Stimulated activated memory B cell treated with anti-CD40 and anti-IgM and Interleukin-4, amounts not matched to agents 10 μg/mL and 1 μg/mL and 100 μg/mL, for 72 hours (primary cell): Measurements from ENCODE around the gene AIG1.
"Not testable (repeated sequence)": the region's sequence is repeated elsewhere in the genome, so short reads cannot be mapped to it uniquely, and the experiment has no call there.

Experiments
- ATAC-seq: fragments of 150-1000 bp; cut with Tn5 transposase; 2 replicates; pipeline ENCODE4 v1.10.0; 2021
- H3K27ac Mint-ChIP-seq: one replicate; pipeline ENCODE4 v1.8.0; 2022; ENCODE audit warnings: mild to moderate bottlenecking, mixed read lengths
- H3K27me3 Mint-ChIP-seq: one replicate; pipeline ENCODE4 v1.8.0; 2022; ENCODE audit warnings: mixed read lengths
- H3K36me3 Mint-ChIP-seq: one replicate; pipeline ENCODE4 v1.8.0; 2022; ENCODE audit warnings: mixed read lengths
- H3K4me1 Mint-ChIP-seq: one replicate; pipeline ENCODE4 v1.8.0; 2022; ENCODE audit warnings: mixed read lengths
- H3K4me3 Mint-ChIP-seq: one replicate; pipeline ENCODE4 v1.8.0; 2022; ENCODE audit warnings: mild to moderate bottlenecking, moderate library complexity, mixed read lengths
- H3K9me3 Mint-ChIP-seq: one replicate; pipeline ENCODE4 v1.8.0; 2022; ENCODE audit warnings: mixed read lengths

AIG1 gene

DNA sequence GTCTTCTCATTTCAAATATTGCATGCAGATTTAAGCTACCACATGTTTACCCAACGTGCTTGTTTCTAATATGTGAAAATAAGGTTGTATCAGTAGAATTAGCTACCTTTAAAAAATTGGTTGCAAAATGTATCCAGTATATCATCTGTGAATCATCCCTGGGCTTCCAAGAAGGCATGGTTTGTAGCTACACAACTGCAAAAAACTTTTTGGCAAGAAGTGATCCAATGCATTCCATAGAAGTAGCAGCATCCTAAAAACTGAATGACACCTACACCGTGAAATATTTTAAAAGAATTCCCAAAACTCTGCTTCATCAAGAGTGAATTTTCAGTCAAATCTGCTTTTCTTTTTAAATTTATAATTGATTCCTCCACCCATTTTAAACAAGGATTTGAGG lies 89.1 kb downstream of the AIG1 start:
- Mint-ChIP-seq H3K36me3 (peaks cover 22% of the 10 kb centered on the region), H3K27ac (no peak overlapping the region), H3K27me3 (no peaks in the 10 kb centered on the region), H3K4me1 (peaks cover 6% of the 10 kb centered on the region), H3K4me3 (no peak overlapping the region), H3K9me3 (no peaks in the 10 kb centered on the region)
- ATAC-seq: no peak

DNA sequence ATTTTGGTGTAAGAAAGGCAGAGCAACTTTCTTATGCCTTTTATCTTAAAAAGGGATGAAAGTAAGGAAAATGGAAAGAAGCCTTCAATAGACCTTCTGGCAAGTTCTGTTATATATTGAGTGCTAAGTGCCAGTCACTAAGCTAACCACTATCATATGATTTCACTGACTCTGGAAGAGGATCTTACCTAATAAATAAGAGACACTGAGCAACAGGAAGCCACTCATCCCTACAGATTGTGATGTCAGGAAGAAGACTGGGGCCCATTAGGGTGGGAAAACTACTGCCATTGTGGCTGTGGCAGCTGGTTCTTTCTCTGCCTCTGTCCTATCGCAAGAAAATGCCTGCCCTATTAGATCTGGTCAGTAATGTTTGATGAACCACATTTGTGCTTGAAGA lies 89.6 kb downstream of the AIG1 start:
- no peak overlapping the region for H3K4me3 Mint-ChIP-seq
- no peaks in the 10 kb centered on the region for H3K27me3 Mint-ChIP-seq
- H3K36me3 Mint-ChIP-seq: peaks cover 22% of the 10 kb centered on the region
- H3K4me1 Mint-ChIP-seq: peaks cover 6% of the 10 kb centered on the region
- H3K27ac Mint-ChIP-seq: no peak overlapping the region
- H3K9me3 Mint-ChIP-seq: no peaks in the 10 kb centered on the region
- no peak for ATAC-seq

DNA sequence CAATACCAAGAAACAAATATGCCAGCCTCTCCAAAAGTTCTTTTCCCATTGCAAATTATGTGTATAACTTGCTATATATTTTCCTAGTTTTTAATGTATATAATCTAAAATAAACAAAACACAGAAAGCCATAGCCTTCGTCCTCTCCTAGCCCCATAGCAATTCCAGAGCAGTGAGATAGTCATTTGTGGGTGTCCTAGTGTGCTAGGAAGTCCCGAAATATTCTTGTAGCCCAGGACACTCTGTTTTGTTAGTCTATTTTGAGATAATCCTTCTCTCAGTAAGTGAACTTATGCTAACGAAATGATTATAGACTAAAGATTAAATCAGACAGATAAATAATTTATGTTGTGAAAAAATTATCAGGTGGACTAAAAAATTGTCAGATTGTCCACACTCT lies 90.7 kb downstream of the AIG1 start:
- peaks cover 3% of the 10 kb centered on the region for H3K4me1 Mint-ChIP-seq
- H3K4me3 Mint-ChIP-seq: no peak overlapping the region
- H3K27me3 Mint-ChIP-seq: no peaks in the 10 kb centered on the region
- no peak for ATAC-seq
- no peak overlapping the region for H3K27ac Mint-ChIP-seq
- peaks cover 13% of the 10 kb centered on the region for H3K36me3 Mint-ChIP-seq
- no peaks in the 10 kb centered on the region for H3K9me3 Mint-ChIP-seq

DNA sequence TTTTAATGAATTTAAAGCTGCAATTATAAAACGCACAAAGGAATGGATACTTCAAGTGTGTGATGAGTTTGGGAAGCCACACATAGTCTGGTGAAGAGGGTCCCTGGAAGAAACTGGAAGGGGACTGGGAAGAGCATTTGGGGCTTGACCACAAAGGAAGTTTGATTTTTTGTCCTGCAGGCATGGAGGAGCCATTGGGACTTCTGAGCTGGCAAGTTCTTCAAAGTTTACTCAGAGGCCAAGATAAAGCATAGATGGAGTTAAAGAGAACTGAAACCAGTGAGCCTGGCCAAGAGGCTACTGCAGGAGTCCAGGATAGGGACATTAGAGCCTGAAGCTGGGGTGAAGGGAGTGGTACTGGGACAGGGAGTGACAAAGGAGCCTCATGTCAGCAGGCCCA lies 95.0 kb downstream of the AIG1 start:
- no peak overlapping the region for H3K27ac Mint-ChIP-seq

DNA sequence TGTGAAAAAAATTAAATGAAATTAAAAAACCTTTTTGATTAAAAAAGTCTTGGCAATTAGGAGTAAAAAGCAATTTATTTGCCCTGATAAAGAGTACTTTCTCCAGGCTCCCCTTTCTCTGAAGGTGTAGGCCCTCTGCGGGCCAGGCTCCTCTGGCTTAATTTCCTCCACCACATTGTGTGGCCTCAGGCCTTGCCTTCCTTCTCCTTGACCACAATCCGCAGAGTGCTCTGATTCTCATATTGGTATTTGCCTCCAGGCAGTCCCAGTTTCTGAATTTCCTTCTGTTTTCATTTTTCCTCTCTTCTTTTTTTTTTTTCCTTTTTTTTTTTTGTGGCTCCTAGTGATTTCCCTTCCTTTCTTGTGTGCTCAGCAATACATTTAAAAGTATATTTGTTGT lies 96.4 kb downstream of the AIG1 start:
- no peak overlapping the region for H3K4me3 Mint-ChIP-seq
- peaks cover 10% of the 10 kb centered on the region for H3K36me3 Mint-ChIP-seq
- no peaks in the 10 kb centered on the region for H3K9me3 Mint-ChIP-seq
- ATAC-seq: no peak
- peaks cover 12% of the 10 kb centered on the region for H3K4me1 Mint-ChIP-seq
- no peaks in the 10 kb centered on the region for H3K27me3 Mint-ChIP-seq
- no peak overlapping the region for H3K27ac Mint-ChIP-seq

More for the DNA sequence above, 95.0 kb downstream of the AIG1 start:
- ATAC-seq: no peak
- H3K36me3 Mint-ChIP-seq: peaks cover 10% of the 10 kb centered on the region
- H3K9me3 Mint-ChIP-seq: no peaks in the 10 kb centered on the region
- H3K4me3 Mint-ChIP-seq: no peak overlapping the region
- H3K4me1 Mint-ChIP-seq: peaks cover 12% of the 10 kb centered on the region
- H3K27me3 Mint-ChIP-seq: no peaks in the 10 kb centered on the region

DNA sequence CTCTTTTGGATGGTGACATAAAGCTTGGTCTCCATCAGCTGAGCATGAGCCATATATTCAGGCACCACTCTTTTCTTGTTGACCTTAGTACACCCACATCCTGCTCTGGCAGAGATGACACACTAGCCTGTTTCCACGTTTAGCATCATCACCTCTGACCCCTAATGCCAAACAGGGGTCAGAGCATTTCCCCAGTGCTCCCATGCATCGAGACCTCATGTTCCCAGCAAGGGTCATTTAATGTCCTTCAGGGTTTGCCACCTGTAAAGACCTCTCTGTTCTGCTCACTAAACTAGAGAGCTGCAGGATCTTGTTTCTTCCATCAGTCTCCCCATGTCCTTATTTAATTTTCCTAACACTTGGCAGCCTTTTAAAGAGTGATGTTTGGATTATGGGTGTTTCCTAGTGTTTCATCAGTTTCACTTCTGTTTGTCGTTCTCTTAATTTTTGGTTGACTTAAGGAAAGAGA lies 97.5 kb downstream of the AIG1 start:
- Mint-ChIP-seq H3K27me3 (no peaks in the 10 kb centered on the region), H3K27ac (no peak overlapping the region), H3K9me3 (no peaks in the 10 kb centered on the region), H3K36me3 (peaks cover 10% of the 10 kb centered on the region), H3K4me1 (peaks cover 12% of the 10 kb centered on the region), H3K4me3 (no peak overlapping the region)
- ATAC-seq: peak; percentile 43

DNA sequence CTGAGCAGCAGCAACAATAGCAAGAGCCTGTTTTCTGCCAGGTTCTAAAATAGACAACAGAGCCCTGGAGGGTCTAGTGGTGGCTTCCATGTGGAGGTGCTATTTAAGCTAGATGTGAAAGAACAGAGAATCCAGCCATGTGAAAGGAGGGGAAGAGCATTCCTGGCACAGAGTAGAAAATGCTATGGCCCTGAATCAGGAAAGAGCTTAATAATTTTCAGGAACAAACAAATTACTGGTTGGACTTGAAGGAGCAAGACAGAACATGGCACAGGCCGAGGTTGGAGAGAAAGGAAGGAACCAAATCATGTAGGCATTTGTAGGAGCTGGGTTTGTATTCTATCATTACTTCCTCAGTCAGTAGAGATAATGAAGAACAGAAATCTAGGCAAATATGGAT lies 98.3 kb downstream of the AIG1 start:
- H3K36me3 Mint-ChIP-seq: peaks cover 10% of the 10 kb centered on the region
- peaks cover 12% of the 10 kb centered on the region for H3K4me1 Mint-ChIP-seq
- H3K4me3 Mint-ChIP-seq: no peak overlapping the region
- ATAC-seq: no peak
- H3K27ac Mint-ChIP-seq: no peak overlapping the region
- H3K9me3 Mint-ChIP-seq: no peaks in the 10 kb centered on the region
- H3K27me3 Mint-ChIP-seq: no peaks in the 10 kb centered on the region

DNA sequence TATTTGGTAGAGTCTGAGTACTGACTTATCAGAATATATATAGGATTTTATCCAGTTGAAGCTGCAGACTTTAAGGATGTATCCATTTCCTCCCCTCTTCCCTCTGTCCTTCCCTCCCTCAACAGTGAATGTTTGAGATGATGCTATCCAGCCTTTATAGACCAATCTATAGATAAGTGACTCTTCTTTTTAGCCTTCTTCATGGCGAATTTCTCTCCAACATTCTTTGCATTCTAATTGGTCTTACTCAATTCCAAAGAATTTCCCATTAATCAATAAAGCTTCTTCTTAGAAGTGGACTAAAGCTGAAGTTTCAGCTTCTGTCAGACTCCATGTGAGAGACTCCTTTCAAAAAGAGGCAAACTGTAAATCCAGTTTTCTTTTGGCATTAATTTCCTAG lies 99.3 kb downstream of the AIG1 start:
- Mint-ChIP-seq H3K27me3 (no peaks in the 10 kb centered on the region), H3K4me3 (no peak overlapping the region), H3K9me3 (no peaks in the 10 kb centered on the region), H3K4me1 (peaks cover 12% of the 10 kb centered on the region), H3K27ac (no peak overlapping the region), H3K36me3 (peaks cover 10% of the 10 kb centered on the region)
- no peak for ATAC-seq

DNA sequence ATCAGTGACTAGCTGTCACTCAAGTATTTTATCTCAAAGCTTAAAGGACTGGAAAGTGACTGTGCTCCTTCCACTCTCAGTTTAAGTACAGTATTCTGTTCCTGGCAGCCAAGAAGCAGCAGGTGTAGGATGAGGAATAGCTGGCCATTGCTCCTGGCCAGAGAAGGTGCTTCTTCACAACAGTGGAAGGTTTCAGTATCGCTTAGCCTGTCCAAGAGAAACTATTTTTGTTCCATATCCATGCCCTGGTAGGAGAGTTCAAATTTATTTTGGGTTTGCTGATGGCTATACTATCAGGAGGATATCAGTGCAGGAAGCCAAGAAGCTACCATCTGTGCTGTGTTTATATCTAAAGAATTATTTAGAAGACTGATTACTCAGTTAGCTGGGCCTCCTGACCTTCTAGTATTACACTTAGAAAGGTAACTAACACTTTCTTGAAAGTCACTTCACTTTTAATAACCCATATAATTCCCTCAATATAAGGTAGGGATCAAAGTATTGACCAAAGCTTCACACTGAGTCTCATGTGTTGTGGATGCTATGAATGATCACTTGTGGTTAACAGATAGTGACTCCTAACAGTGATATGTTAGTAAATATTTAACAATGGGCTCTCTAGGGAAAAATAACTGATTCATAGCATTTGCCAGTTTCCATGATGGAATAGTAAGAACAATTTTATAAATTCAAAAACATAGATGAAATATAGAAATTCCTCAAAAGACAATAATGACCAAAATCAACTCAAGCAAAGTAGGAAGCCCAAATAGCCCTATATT lies 99.9 kb downstream of the AIG1 start:
- H3K27me3 Mint-ChIP-seq: no peaks in the 10 kb centered on the region
- no peak for ATAC-seq

DNA sequence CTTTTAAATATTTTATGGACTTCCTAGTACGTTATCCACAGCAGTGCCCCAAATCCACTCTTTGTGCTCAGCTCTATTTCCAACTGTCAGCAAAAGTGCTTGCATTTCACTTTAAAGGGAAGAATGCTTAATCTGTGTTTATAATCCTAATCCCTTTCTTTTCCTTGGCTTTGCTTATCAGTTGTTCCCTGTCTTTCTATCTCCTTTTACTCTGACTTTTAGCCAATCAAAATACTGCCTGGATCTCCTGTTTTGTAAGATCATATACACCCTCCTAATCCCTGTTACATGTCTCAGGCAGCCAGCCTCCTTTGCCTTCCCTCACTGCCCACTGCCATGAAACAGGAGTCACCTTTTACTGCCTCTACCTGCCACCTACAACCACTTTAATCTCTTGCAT lies 102.9 kb downstream of the AIG1 start:
- H3K27me3 Mint-ChIP-seq: no peaks in the 10 kb centered on the region
- no peak for ATAC-seq
- H3K27ac Mint-ChIP-seq: no peak overlapping the region
- no peaks in the 10 kb centered on the region for H3K4me1 Mint-ChIP-seq
- no peaks in the 10 kb centered on the region for H3K9me3 Mint-ChIP-seq
- no peak overlapping the region for H3K4me3 Mint-ChIP-seq
- peaks cover 23% of the 10 kb centered on the region for H3K36me3 Mint-ChIP-seq

More for the DNA sequence above, 99.9 kb downstream of the AIG1 start:
- H3K27ac Mint-ChIP-seq: no peak overlapping the region
- H3K9me3 Mint-ChIP-seq: no peaks in the 10 kb centered on the region
- peaks cover 12% of the 10 kb centered on the region for H3K4me1 Mint-ChIP-seq
- H3K4me3 Mint-ChIP-seq: no peak overlapping the region
- H3K36me3 Mint-ChIP-seq: peaks cover 13% of the 10 kb centered on the region

DNA sequence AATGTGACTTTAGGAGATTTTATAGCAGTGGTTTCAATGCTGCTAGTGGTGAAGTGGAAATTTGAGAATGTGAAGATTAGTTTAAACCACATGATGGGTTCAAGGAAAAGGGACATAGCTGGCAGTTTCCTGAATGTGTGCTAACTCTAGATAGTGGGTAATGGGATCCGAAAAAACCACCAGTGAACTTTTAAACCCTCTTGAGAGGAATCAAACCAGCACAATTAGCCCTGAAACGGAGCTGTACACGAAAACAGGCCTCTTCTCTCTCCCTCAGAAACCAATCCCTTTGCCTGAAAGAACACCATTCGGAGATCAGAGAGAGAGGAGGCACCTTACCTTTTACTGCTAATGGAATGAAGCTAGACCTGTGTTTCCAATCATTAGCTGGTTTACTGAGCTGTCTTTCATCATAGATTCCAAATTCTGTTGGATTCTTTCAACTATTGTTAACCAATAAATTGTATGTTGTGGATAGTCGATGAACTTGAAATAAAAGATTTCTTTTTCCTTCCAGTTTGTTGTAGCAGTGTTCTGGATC lies 103.9 kb downstream of the AIG1 start:
- H3K9me3 Mint-ChIP-seq: no peaks in the 10 kb centered on the region
- no peak overlapping the region for H3K4me3 Mint-ChIP-seq
- peaks cover 17% of the 10 kb centered on the region for H3K36me3 Mint-ChIP-seq
- no peaks in the 10 kb centered on the region for H3K27me3 Mint-ChIP-seq
- H3K4me1 Mint-ChIP-seq: no peaks in the 10 kb centered on the region
- ATAC-seq: no peak
- H3K27ac Mint-ChIP-seq: no peak overlapping the region

DNA sequence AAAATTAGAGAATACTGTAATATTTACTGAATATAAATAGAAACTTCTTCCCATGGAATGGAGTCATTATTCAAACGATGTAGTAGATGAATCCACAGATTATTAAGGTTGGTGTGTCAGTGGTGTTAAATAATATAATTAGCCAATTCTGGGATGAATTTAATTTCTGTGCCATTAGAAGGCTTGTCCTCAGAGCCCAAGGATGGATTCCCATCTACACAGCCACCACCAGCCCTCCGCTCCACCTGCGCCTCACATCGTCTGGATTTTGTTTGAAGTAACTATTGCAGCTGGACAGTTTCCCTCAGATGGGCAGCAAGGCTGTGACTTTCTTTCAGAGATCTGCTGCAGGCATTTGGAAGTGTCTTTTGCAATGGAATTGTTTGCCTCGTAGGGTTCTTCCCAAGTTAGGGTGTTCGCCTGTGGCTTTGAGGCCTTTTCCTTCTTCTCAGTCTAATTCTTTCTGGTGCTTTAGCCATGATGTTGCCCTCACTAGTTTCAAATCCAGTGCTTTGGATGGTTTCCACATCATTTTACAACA lies 104.7 kb downstream of the AIG1 start:
- Mint-ChIP-seq H3K27ac (no peak overlapping the region), H3K4me3 (no peak overlapping the region), H3K27me3 (no peaks in the 10 kb centered on the region), H3K4me1 (no peaks in the 10 kb centered on the region), H3K9me3 (no peaks in the 10 kb centered on the region), H3K36me3 (peaks cover 21% of the 10 kb centered on the region)
- no peak for ATAC-seq

DNA sequence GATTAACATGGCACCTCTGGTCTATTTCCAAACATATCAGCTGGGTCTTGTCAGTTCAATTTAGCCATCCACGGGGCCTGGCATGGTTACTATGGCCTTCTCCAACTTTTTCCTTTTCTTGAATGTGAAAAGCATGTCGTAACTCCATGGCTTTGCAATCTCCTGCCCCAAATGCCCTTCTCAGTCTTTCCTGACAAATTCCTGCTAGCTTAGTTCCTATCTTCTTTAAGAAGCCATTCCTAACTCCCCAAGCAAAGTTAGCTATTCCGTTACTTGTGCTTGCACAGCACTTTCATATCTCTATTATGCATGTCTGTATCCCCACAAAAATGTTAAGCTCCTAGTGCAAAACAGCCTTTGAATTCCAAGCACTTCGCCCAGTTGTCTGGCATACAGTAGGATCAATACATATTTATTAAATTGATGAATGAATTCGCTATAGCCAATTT lies 105.6 kb downstream of the AIG1 start:
- ATAC-seq: no peak
- H3K27me3 Mint-ChIP-seq: no peaks in the 10 kb centered on the region
- H3K4me1 Mint-ChIP-seq: no peaks in the 10 kb centered on the region
- H3K4me3 Mint-ChIP-seq: no peak overlapping the region
- peaks cover 28% of the 10 kb centered on the region for H3K36me3 Mint-ChIP-seq
- H3K27ac Mint-ChIP-seq: no peak overlapping the region
- H3K9me3 Mint-ChIP-seq: no peaks in the 10 kb centered on the region

DNA sequence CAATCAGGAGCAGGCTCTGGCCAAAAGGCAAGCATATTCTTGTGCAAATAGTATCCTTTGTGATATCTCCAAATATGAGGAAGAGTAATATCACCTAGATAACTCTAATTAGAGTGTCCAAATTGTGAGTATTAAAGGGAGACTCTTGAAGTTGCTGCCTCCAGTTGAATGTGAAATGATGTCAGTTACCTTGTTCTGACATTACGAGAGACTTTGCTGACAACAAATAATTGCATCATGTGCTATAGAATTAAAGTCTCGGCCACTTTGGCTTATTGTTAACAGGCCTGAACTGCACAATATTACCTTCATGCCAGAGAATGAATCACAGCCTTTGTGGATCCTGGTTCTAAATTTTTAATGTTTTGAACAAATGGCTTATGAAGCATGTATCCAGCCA lies 106.5 kb downstream of the AIG1 start:
- no peak overlapping the region for H3K27ac Mint-ChIP-seq
- ATAC-seq: no peak
- H3K4me3 Mint-ChIP-seq: no peak overlapping the region
- no peaks in the 10 kb centered on the region for H3K27me3 Mint-ChIP-seq
- H3K4me1 Mint-ChIP-seq: no peaks in the 10 kb centered on the region
- peaks cover 35% of the 10 kb centered on the region for H3K36me3 Mint-ChIP-seq
- peaks cover 6% of the 10 kb centered on the region for H3K9me3 Mint-ChIP-seq

DNA sequence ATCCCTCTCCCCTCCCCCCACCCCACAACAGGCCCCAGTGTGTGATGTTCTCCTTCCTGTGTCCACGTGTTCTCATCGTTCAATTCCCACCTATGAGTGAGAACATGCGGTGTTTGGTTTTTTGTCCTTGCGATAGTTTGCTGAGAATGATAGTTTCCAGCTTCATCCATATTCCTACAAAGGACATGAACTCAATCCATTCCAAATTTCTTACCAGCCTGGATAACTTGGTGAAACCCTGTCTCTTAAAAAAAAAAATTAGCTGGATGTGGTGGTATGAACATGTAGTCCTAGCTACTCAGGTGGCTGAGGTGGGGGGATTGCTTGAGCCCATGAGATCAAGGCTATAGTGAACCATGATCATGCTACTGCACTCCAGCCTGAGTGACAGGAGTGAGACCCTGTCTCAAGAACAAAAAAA lies 107.7 kb downstream of the AIG1 start:
- H3K27me3 Mint-ChIP-seq, H3K4me3 Mint-ChIP-seq, H3K27ac Mint-ChIP-seq, ATAC-seq, H3K4me1 Mint-ChIP-seq: not testable (repeated sequence)
- Mint-ChIP-seq H3K36me3 (peaks cover 47% of the 10 kb centered on the region), H3K9me3 (peaks cover 12% of the 10 kb centered on the region)

DNA sequence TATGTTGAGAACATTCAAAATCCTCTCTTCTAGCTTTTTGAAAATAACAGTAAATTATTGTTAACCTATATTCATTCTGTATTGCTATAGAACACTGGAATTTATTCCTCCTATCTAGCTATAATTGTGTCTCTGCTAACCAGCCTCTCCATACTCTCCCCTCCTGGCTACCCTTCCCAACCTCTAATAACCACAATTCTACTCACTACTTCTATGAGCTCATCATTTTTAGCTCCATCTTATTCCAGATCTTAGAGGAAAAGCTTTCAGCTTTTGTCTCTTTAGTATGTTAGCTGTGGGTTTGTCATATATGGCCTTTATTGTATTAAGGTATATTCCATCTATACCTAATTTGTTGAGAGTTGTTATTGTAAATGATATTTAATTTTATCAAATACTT lies 108.8 kb downstream of the AIG1 start:
- no peak for ATAC-seq
- no peaks in the 10 kb centered on the region for H3K27me3 Mint-ChIP-seq
- no peaks in the 10 kb centered on the region for H3K4me1 Mint-ChIP-seq
- H3K36me3 Mint-ChIP-seq: peaks cover 57% of the 10 kb centered on the region
- peaks cover 13% of the 10 kb centered on the region for H3K9me3 Mint-ChIP-seq
- H3K27ac Mint-ChIP-seq: no peak overlapping the region
- H3K4me3 Mint-ChIP-seq: no peak overlapping the region
